GM18498 (cell line): ENCODE data around the gene PURA.

Experiments used
- ATAC-seq: cut with Tn5 transposase; IDR thresholded peaks from one replicate; pipeline ENCODE4 v1.9.1; 2021; ENCODE audit warnings: mild to moderate bottlenecking, moderate library complexity; ENCODE audit not compliant: unreplicated experiment

The PURA gene

DNA sequence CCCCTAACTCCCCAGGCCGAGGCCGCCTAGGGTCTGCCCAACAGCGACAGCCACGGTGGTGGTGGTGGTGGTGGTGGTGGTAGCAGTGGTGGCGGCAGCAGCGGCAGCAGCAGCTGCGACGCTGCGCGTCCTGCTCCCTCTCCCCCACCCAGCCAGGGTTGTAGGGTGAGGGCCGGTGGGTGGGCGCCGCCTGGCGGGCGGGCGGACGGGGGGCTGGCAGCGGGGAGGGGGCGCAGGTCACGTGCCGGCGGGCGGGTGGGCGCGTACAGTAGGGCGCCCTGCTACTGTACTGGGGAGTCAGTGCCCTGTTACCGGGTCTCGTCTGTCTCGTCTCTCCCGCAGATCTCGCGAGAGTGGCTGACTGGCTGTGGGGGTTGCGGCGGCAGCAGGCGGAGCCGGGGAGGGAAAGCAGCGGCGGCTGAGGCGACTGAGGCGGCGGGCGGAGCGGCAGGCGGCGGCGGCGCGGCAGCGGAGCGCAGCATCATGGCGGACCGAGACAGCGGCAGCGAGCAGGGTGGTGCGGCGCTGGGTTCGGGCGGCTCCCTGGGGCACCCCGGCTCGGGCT, at the start of gene PURA:
PURA (plus strand) TSS at position 411 of the 565 bp plus-strand sequence; CDS start at position 484, 73 bp downstream.
- peak; percentile 95 for ATAC-seq

DNA sequence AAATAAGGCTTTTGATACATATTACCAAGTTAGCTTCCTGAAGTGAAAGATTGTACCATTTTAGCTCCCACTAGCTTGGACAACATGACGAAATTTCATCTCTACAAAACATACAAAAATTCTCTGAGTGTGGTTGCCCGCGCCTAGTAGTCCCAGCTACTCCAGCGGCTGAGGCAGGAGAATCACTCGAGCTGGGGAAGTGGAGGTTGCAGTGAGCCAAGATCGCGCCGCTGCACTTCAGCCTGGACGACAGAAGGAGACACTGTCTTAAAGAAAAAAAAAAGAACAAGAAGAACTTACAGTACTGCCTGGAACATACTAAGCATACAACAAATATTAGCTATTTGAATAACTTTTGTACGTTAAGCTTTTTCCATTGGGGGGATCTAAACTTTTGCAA, 41.1 kb upstream of the PURA start:
- ATAC-seq = no peak

DNA sequence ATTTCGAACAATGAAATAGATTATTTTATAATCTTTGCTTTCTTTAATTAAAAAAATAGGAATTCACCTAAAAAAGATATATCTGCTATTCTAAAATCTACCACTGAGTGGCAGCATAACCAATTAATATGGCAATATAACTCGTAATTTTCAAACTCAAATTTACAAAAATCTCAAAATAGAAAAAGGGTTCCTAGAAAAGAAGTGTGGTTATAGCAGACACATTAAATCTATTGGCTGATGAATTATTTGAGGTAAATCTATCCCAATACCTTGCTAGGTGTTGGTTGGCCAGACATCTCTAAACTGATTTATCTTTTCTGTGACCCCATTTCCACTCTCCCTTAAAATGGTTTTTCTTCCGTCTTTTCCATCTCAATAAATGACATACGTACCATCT, 40.6 kb upstream of the PURA start:
- ATAC-seq = no peak

- no peak for ATAC-seq
Observed at GRCh38 chr5:140075371-140075770, 38.5 kb upstream of the PURA start.

GRCh38 chr5:140076142-140076541, 37.8 kb upstream of the PURA start:
- ATAC-seq = no peak

GRCh38 chr5:140076788-140077187, 37.1 kb upstream of the PURA start:
- no peak for ATAC-seq

DNA sequence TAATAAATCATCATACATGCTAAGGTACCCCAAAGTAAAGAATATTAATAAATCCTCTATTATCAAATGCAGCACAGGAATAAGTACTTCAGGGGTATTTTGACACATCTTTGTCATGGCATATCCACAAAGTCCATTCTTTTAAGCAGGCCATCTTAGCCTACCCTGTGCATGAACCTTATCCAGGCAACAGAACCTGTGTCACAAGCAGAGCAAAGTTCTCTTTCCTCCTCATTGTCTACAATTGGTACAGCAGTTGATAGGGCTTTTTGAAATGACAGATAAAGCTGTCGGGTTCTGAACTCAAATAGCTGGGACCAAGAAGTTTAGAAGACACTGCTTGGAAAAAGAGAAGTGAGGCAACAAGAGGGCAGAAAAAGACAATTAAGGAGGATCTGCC, 30.8 kb upstream of the PURA start:
- ATAC-seq = no peak

GRCh38 chr5:140083650-140084049, 30.3 kb upstream of the PURA start:
- no peak for ATAC-seq

DNA sequence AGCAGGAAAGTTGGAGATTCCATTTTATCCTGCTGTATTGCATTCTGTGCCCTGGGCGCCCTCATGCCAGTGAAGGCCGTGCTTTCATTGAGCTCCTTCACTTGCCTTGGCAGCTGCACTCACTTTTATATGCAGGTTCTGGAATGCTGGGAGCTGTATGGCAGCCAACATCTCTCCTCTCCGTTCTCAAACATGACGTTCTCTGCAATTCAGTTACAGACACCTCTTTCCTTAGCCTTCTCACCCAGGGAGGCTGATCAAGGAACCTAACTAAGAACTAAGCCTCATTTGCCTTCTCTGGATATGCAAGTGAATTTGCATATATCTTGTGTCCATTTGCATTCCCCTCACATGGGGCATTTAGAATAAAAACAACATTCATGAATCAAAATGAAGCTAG, 29.4 kb upstream of the PURA start:
- ATAC-seq = no peak

- no peak for ATAC-seq
Observed at GRCh38 chr5:140090251-140090650, 23.7 kb upstream of the PURA start.

- ATAC-seq = no peak
Observed at GRCh38 chr5:140093179-140093578, 20.7 kb upstream of the PURA start.

- no peak for ATAC-seq
Observed at GRCh38 chr5:140093866-140094265, 20.0 kb upstream of the PURA start.

GRCh38 chr5:140094889-140095288, 19.0 kb upstream of the PURA start:
- ATAC-seq = no peak

- ATAC-seq = no peak
Observed at GRCh38 chr5:140101179-140101578, 12.7 kb upstream of the PURA start.

- no peak for ATAC-seq
Observed at GRCh38 chr5:140103154-140103553, 10.8 kb upstream of the PURA start.

DNA sequence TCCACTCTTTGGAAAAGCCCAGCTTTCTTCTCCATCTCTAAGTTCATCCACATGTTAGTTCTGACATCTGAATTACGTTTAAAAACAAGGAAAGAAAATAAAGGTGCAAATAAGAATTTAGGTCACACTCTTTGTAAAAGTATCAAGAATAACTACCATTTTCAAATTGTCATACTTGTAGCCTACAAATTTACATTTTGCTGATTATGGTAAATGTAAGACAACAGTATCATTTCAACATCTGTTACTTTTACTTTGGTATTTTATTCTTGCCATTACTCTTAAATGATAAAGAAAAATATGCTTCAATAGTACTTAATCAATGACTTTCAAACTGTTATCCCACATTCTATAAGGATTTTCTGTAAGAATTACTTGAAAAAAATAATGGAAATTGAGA, 9.8 kb upstream of the PURA start:
- no peak for ATAC-seq

GRCh38 chr5:140106101-140106500, 7.8 kb upstream of the PURA start:
- ATAC-seq = no peak

- no peak for ATAC-seq
Observed at GRCh38 chr5:140106805-140107311, 7.1 kb upstream of the PURA start.

- ATAC-seq = peak; percentile 92
Observed at GRCh38 chr5:140107312-140108092, 6.4 kb upstream of the PURA start.

DNA sequence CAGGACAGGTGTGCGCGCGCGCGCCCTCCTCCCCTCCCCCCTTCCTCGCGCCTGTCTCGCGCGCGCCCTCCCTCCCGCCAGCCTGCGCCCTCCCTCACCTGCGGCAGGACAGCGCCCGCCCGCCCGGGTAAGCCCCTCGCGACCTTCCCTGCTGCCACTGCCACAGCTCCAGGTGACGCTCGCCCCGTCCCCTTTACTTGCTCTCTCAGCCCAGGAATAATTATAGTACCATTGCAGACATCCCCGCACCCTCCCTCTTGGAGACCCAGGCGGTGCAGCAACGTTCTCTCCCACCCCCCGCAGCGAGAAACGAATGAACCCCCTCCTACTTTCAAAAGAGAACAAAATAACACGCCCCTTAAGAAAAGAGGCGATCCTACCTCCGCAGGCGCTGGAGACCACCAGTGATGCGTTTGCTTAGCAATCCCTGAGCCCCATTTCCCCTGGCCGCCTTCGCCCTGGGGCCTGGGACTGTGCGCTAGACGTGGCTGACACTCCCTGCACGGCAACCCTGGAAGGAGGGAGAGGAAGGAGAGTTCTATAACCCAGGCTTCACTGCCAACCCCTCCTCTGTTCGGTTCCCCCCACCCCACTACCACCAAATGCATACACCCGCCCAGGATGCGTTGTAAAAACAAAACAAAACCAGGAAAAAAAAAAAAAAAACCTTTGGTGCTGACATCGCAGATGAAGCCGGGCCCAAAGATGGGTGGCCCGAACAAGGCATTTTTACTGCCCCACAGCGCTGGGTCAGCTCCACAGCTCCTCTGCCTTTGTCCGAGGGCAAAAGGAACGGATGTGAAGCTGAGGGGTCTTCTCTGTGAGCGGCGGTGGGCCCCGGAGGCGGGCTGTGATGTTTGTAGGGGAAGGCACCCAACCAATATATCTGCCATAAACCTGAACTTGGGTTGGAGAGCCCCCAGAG, 5.6 kb upstream of the PURA start:
- no peak for ATAC-seq

DNA sequence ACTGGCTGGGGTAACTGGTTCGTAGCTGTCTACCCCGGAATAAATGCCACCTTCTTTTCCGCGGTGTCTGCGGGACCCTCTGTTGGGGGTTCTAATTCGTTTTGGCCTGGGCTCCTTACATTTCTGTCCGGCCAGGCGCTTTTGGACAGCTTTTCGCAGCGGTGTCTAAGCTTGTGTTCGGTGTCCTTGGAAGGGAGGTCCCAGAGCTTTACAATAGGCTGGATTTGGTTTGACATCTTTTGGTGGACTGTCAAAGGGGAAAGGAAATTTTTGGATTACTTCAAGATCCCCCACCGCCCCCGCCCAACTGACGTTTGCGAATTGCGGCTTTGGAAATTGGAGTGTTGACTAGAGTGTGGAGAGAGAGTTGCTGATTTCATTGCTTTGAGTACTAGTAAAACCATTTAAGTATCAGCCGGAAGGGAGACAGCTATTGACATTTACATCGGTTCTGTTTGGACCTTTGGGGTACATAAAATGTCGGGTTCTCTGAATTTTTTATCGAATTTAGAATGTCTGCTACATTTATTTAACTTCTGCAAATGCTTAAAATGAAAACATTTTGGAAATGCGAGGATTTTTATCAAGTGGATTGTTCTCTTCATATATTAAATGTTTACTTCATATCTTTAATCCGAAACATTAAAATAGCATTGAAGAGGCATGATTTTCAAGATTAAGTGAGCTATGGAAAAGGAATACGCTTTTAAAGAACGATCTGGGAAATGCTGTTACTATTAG, 4.7 kb upstream of the PURA start:
- no peak for ATAC-seq
